Measurements from ENCODE around the gene MAP2K5. TPM values are rescaled to one million over a fixed set of nuclear protein-coding genes. Genes with fewer than 3 reads are reported as not detected.

Gene MAP2K5
- total RNA-seq, 1 donor from 2014 or later = 11.6 TPM

DNA sequence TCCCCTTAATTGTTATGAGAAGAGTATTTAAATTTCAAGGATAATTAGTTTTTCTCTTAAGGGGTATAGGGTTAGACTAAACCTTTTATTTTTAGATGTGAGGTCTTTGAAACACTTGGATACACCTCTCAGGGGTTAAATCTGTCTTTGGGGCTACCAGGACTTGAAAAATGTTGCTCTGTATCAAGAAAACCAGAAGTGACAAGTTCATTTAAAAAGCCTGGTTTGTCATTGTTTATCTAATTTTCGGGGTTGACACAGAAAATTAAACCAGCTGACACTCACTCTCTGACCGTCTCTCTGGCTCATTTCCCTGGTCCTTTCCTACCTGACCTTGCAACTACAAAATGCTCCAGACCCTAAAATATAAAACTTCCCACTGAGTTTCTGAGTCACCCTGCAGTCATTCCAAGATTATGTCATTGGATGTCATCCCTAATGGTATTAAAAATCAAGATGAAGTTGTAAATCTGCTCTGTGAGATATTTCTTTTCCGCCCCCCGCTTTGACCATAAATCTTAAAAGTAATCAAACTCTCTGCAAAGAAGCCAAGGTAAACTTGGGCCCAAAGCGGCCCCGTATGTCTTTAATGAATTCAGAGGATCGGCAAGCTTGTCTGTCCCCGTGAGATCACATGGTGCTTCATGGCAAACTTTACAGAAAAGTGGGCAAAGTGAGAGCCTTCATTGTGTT lies 249.9 kb downstream of the MAP2K5 start:
- Mint-ChIP-seq H3K9me3 (ENCODE audit: unreplicated experiment) (peaks cover 1% of the 10 kb centered on the region), H3K4me3 (ENCODE audit: unreplicated experiment) (no peak overlapping the region), H3K4me1 (ENCODE audit: low read depth, unreplicated experiment) (peaks cover 2% of the 10 kb centered on the region), H3K27ac (ENCODE audit: unreplicated experiment) (no peak overlapping the region), H3K36me3 (ENCODE audit: low read depth, unreplicated experiment) (peaks cover 12% of the 10 kb centered on the region), H3K27me3 (ENCODE audit: low read depth, unreplicated experiment) (no peaks in the 10 kb centered on the region)
- H2AFZ ChIP-seq (ENCODE audit: low read depth, low read length) = no peak overlapping the region
- no peaks in the 10 kb centered on the region for H3K27me3 ChIP-seq (ENCODE audit: insufficient read depth, low read length)
- no peaks in the 10 kb centered on the region for H3K79me2 ChIP-seq (ENCODE audit: insufficient read depth, low read length)
- no peaks in the 10 kb centered on the region for H4K20me1 ChIP-seq (ENCODE audit: insufficient read depth, low read length)
- H3K4me1 ChIP-seq (ENCODE audit: insufficient read depth, low read length) = peaks cover 4% of the 10 kb centered on the region
- H3K36me3 ChIP-seq (ENCODE audit: insufficient read depth, low read length) = no peaks in the 10 kb centered on the region
- no peak overlapping the region for H3K9ac ChIP-seq (ENCODE audit: low read length)
- FAIRE-seq (no peak), DNase-seq (ENCODE audit: low read depth) (no peak)
- H3K4me2 ChIP-seq (ENCODE audit: low read length) = no peak overlapping the region
- no peak for TF ChIP-seq EZH2 (IDR thresholded peaks at IDR 0.05; ENCODE audit: insufficient read depth, low read length)
- TF ChIP-seq CTCF (IDR thresholded peaks at IDR 0.05; ENCODE audit: insufficient read depth, low read depth, low read length) = no peak
- no peak overlapping the region for H3K27ac ChIP-seq (ENCODE audit: low read depth, low read length)
- H3K9me3 ChIP-seq (ENCODE audit: insufficient read depth, low read depth, low read length) = peaks cover 3% of the 10 kb centered on the region
- no peak overlapping the region for H3K4me3 ChIP-seq (ENCODE audit: insufficient read depth, low read depth, low read length)

- Histone ChIP-seq H3K4me2 (ENCODE audit: low read length) (no peak overlapping the region), H3K4me1 (ENCODE audit: insufficient read depth, low read length) (peaks cover 4% of the 10 kb centered on the region), H3K36me3 (ENCODE audit: insufficient read depth, low read length) (no peaks in the 10 kb centered on the region), H4K20me1 (ENCODE audit: insufficient read depth, low read length) (no peaks in the 10 kb centered on the region), H3K9ac (ENCODE audit: low read length) (no peak overlapping the region), H3K27me3 (ENCODE audit: insufficient read depth, low read length) (no peaks in the 10 kb centered on the region), H2AFZ (ENCODE audit: low read depth, low read length) (no peak overlapping the region), H3K79me2 (ENCODE audit: insufficient read depth, low read length) (no peaks in the 10 kb centered on the region), H3K4me3 (ENCODE audit: insufficient read depth, low read depth, low read length) (no peak overlapping the region), H3K9me3 (ENCODE audit: insufficient read depth, low read depth, low read length) (peaks cover 3% of the 10 kb centered on the region), H3K27ac (ENCODE audit: low read depth, low read length) (no peak overlapping the region)
- Mint-ChIP-seq H3K36me3 (ENCODE audit: low read depth, unreplicated experiment) (peaks cover 15% of the 10 kb centered on the region), H3K27ac (ENCODE audit: unreplicated experiment) (no peak overlapping the region), H3K27me3 (ENCODE audit: low read depth, unreplicated experiment) (no peaks in the 10 kb centered on the region), H3K4me1 (ENCODE audit: low read depth, unreplicated experiment) (peaks cover 2% of the 10 kb centered on the region), H3K4me3 (ENCODE audit: unreplicated experiment) (no peak overlapping the region), H3K9me3 (ENCODE audit: unreplicated experiment) (peaks cover 1% of the 10 kb centered on the region)
- no peak for TF ChIP-seq EZH2 (IDR thresholded peaks at IDR 0.05; ENCODE audit: insufficient read depth, low read length)
- no peak for TF ChIP-seq CTCF (IDR thresholded peaks at IDR 0.05; ENCODE audit: insufficient read depth, low read depth, low read length)
- no peak for DNase-seq (ENCODE audit: low read depth)
- no peak for FAIRE-seq
Measured at GRCh38 chr15:67794832-67795574, 252.5 kb downstream of the MAP2K5 start.

All from astrocyte (in vitro differentiated cells and primary cell).